ENCODE results near the gene TTYH3.

TTYH3 gene

GRCh38 chr7:2613098-2613930 lies 18.5 kb upstream of the TTYH3 start:
- no peak for TF ChIP-seq CTCF (IDR thresholded peaks at IDR 0.05; ENCODE audit: extremely low read depth, missing control alignments)
- DNase-seq (ENCODE audit: low spot score) = no peak

GRCh38 chr7:2613931-2614600 lies 17.7 kb upstream of the TTYH3 start:
- TF ChIP-seq CTCF (IDR thresholded peaks at IDR 0.05; ENCODE audit: extremely low read depth, missing control alignments) = no peak
- no peak for DNase-seq (ENCODE audit: low spot score)

GRCh38 chr7:2614631-2615330 lies 17.0 kb upstream of the TTYH3 start:
- no peak for TF ChIP-seq CTCF (IDR thresholded peaks at IDR 0.05; ENCODE audit: extremely low read depth, missing control alignments)
- DNase-seq (ENCODE audit: low spot score) = no peak

- DNase-seq (ENCODE audit: low spot score) = no peak
- TF ChIP-seq CTCF (IDR thresholded peaks at IDR 0.05; ENCODE audit: extremely low read depth, missing control alignments) = no peak
Observed at GRCh38 chr7:2616387-2617324, 15.1 kb upstream of the TTYH3 start.

GRCh38 chr7:2617325-2617905 lies 14.4 kb upstream of the TTYH3 start:
- no peak for DNase-seq (ENCODE audit: low spot score)
- TF ChIP-seq CTCF (IDR thresholded peaks at IDR 0.05; ENCODE audit: extremely low read depth, missing control alignments) = no peak

- DNase-seq (ENCODE audit: low spot score) = no peak
- no peak for TF ChIP-seq CTCF (IDR thresholded peaks at IDR 0.05; ENCODE audit: extremely low read depth, missing control alignments)
Observed at GRCh38 chr7:2619116-2619515, 12.7 kb upstream of the TTYH3 start.
